ENCODE results near the gene HDGF.

- TF ChIP-seq REST (IDR thresholded peaks at IDR 0.05; ENCODE audit: unreplicated experiment) (no peak), EZH2phosphoT487 (IDR thresholded peaks at IDR 0.05; ENCODE audit: unreplicated experiment) (no peak), POLR2AphosphoS5 (IDR thresholded peaks at IDR 0.05; ENCODE audit: low read depth) (no peak), CTCF (conservative IDR thresholded peaks at IDR 0.05; ENCODE audit: low read depth in 2 of 2) (peak in 1 of 2 experiments; percentile 18; a peak in 1 of 4 replicates), JUNB (IDR thresholded peaks at IDR 0.05; ENCODE audit: unreplicated experiment) (no peak), EZH2 (IDR thresholded peaks at IDR 0.05; ENCODE audit: low read depth, unreplicated experiment) (no peak), CREB1 (CRISPR knock-in tag; IDR thresholded peaks at IDR 0.05; ENCODE audit: low read depth) (no peak), ZNF462 (CRISPR knock-in tag; IDR thresholded peaks at IDR 0.05) (no peak), ZNF114 (CRISPR knock-in tag; IDR thresholded peaks at IDR 0.05) (no peak), NANOG (IDR thresholded peaks at IDR 0.05; ENCODE audit: borderline replicate concordance) (no peak), STAT1 (IDR thresholded peaks at IDR 0.05; ENCODE audit: unreplicated experiment) (no peak), ETS1 (IDR thresholded peaks at IDR 0.05) (no peak), ZNF331 (CRISPR knock-in tag; IDR thresholded peaks at IDR 0.05; ENCODE audit: low read depth) (no peak)
Measured at GRCh38 chr1:156772222-156772621, 20.7 kb upstream of the HDGF start.

All from GM23338 (cell line).